Hematopoietic multipotent progenitor cell (in vitro differentiated cells): ENCODE data around the gene MRC2. TPM values are rescaled to one million over a fixed set of nuclear protein-coding genes. Genes with fewer than 3 reads are reported as not detected.
A peak's percentile ranks its signal among the peaks of the same experiment; 100 is the strongest.
"Not testable (repeated sequence)": the region's sequence is repeated elsewhere in the genome, so short reads cannot be mapped to it uniquely, and the experiment has no call there.

ENCODE experiments used
- DNase-seq, 3 donors: peaks; one replicate each; pipeline ENCODE4 v3.0.0-alpha.2; 2011 to 2015; ENCODE audit warnings: low read depth in 2 of 3, low spot score in 2 of 3
- total RNA-seq: library from RNA; depleted of rRNA; stranded (reverse); fragments of >200 nt; gene quantifications from one replicate; pipeline ENCODE4 v1.2.3, GENCODE V29; 2012

The MRC2 gene, protein sequence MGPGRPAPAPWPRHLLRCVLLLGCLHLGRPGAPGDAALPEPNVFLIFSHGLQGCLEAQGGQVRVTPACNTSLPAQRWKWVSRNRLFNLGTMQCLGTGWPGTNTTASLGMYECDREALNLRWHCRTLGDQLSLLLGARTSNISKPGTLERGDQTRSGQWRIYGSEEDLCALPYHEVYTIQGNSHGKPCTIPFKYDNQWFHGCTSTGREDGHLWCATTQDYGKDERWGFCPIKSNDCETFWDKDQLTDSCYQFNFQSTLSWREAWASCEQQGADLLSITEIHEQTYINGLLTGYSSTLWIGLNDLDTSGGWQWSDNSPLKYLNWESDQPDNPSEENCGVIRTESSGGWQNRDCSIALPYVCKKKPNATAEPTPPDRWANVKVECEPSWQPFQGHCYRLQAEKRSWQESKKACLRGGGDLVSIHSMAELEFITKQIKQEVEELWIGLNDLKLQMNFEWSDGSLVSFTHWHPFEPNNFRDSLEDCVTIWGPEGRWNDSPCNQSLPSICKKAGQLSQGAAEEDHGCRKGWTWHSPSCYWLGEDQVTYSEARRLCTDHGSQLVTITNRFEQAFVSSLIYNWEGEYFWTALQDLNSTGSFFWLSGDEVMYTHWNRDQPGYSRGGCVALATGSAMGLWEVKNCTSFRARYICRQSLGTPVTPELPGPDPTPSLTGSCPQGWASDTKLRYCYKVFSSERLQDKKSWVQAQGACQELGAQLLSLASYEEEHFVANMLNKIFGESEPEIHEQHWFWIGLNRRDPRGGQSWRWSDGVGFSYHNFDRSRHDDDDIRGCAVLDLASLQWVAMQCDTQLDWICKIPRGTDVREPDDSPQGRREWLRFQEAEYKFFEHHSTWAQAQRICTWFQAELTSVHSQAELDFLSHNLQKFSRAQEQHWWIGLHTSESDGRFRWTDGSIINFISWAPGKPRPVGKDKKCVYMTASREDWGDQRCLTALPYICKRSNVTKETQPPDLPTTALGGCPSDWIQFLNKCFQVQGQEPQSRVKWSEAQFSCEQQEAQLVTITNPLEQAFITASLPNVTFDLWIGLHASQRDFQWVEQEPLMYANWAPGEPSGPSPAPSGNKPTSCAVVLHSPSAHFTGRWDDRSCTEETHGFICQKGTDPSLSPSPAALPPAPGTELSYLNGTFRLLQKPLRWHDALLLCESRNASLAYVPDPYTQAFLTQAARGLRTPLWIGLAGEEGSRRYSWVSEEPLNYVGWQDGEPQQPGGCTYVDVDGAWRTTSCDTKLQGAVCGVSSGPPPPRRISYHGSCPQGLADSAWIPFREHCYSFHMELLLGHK (N-terminal part only)
- 25.3 TPM for total RNA-seq

DNA sequence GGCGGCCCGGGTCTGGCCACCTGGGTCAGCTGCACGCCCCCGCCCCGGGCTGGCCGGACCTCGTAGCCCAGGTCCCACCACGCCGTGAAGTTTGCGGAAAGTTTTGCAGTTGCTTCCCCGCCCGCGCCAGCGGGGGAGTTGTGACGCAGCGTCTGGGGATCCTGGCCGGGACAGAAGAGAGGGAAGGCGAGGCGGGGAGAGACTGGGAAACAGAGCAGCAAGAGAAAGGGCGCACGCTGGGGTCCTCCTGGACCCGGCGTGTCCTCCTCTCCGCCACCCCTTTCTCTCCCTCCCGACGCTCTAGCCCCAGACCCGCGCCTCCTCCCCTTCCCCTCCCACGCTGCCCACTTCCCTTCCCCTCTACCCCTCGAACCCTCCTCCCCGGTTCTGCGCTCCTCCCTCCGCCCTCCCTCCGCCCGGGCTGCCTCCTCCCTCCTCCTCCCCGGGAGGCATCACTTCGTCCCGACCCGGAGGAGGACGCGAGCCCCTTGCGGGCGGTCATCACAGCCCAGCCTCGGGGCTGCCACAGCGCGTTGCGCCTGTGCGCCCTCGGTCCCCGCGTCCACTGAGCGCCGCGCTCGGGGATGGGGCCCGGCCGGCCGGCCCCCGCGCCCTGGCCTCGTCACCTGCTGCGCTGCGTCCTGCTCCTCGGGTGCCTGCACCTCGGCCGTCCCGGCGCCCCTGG, at the start of gene MRC2:
Gene MRC2, plus strand, starts transcription at position 452 of the 685 bp plus-strand sequence. Its CDS starts 133 bp downstream, at position 585.
- peak in 2 of 3 donors; percentile 57 to 59 for DNase-seq

DNA sequence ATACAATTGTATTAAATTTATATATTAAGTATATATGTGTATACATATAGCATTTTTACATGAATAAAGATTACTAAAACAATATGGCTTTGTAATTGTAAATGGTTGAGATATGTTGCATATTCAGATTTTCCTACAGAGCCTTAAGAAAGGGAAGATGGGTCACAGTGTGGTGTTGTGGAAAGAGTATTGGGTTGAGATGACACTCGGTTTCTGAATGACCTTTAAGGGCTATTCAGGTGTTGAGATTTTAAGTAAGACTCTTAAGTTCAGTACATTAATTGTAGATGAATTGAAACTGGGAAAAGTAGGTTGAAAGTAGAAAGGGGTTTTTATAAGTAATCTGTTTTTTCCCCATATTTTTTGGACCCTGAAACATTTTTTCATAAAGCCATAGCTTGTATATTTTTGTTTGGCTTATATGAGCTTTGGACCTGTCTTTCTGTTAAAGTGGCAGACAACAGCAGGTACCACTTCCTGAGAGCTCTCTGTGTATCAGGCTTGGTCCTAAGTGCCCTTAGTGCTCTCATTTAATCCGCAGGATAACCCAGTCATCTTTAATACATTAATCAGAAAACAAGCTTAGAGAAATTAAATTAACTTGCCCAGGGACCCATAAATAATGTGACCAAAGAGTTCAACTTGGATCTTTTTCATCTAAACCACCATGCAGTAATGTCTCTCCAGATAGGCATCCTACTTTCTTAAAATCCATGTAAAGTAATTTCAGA, 48.5 kb upstream of the MRC2 start:
- DNase-seq = no peak

DNA sequence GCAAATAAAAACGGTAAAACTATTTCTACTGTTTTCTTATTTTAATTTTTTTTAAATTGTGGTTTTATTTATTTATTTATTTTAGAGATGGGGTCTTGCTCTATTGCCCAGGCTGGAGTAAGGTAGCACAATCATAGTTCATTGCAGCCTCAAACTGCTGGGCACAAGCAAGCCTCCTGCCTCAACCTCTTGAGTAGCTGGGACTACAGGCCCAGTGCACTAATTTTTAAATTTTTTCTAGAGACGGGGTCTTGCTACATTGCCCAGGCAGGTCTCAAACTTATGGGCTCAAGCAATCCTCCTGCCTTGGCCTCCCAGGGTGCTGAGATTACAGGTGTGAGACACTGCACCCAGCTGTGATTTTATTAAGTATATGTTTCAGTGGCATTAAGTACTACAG, 46.5 kb upstream of the MRC2 start:
- DNase-seq = no peak

DNA sequence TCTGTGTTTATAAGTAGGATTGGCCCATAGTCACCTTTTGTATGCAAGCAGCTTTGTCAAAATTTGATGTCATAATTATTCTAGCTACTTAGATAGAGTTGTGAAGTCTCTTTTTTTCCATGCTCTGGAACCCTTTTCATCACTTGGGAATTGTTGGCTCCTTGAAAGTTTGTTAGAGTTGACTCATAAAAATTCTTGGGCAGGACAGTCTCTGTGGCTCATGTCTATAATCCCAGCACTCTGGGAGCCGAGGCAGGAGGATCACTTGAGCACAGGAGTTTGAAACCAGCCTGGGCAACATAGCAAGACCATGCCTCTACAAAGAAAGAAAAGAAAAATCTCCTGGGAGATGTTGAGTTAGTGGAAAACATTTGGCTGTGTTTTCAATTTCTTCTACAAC, 45.7 kb upstream of the MRC2 start:
- no peak for DNase-seq

DNA sequence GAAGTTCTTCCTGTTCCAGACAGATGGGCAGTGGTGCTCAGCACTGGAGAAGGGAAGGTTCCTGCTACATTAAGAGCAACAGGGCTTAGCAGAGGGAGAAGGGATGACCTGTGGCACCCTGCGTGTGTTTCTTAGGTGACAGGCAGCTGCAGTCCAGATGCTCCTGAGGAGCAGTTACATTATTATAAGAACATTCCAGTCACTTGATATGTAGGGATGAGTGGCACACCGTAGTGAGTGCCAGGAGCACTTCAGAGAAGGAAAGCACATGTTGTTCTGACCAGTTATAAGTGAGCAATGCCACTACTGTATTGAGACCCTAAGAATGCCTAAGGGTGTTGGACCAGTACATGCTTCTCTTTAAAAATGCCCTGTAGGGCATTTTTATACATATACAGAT, 39.9 kb upstream of the MRC2 start:
- no peak for DNase-seq

DNA sequence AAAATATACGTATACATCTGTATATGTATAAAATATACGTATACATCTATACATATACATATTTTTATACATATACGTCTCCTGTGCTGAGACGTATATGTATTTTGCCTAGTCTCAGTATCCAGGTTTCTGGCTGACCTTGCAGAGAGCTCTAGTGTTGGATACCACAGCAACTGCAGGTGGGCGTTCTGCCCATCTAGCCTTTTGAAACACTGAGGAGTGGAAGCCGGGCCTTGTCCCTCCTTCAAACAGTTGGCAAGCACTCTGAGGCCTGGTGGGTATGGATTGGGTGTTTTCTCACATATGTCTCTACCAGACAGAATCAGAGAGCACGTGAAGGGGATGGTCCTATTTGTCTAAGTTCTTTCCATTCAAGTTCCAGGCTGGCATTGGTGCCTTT, 39.4 kb upstream of the MRC2 start:
- no peak for DNase-seq

DNA sequence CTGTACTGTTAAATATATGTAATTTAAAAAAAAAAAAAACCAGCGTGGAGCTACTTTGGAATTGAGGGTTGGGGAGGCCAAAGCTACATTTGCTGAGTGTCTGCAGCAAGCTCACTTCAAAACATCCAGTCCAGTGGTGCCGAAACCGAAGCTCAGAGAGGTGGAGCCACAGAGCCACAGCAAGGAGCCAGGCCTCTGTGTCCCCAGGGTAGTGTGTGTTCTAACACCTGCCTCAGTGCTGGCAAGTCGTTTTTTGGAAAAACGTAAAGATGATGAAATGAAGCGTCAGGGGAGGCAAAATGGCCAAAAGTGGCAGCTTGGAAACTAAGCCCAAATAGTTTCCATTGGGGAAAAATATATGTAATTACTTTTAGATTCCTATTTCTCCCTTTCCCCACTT, 36.1 kb upstream of the MRC2 start:
- no peak for DNase-seq

DNA sequence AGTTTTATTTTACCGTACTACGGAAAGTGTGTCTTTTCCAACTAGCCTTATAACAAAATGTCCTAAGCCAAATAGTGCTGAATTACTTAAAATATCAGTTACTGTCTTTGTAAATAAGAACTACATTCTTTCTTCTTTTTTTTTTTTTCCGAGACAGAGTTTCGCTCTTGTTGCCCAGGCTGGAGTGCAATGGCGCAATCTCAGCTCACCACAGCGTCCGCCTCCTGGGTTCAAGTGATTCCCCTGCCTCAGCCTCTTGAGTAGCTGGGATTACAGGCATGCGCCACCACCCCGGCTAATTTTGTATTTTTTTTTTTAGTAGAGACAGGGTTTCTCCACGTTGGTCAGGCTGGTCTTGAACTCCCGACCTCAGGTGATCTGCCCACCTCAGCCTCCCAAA, 35.6 kb upstream of the MRC2 start:
- not testable (repeated sequence) for DNase-seq

DNA sequence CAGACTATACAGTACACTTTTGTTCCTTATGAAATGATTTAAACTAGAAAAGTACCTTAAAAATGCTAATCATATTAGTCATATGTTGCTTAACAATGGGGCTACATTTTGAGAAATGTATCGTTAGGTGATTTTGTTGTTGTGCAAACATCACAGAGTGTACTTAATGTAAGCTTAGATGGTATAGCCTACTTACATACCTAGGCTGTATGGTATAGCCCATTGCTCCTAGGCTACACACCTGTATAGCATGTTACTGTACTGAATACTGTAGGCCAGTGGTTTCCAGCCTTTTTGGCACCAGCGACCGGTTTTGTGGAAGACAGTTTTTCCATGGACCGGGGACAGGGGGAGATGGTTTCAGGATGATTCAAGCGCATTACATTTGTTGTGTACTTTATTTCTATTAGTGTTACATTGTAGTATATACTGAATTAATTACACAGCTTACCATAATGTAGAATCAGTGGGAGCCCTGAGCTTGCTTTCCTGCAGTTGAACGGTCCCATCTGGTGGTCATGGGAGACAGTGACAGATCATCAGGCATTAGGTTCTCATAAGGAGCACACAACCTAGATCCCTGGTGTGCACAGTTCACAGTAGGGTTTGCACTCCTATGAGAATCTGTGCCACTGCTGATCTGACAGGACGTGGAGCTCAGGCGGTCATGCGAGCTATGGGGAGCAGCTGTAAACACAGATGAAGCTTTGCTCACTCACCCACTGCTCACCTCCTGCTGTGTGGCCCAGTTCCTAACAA, 35.0 kb upstream of the MRC2 start:
- DNase-seq = no peak

DNA sequence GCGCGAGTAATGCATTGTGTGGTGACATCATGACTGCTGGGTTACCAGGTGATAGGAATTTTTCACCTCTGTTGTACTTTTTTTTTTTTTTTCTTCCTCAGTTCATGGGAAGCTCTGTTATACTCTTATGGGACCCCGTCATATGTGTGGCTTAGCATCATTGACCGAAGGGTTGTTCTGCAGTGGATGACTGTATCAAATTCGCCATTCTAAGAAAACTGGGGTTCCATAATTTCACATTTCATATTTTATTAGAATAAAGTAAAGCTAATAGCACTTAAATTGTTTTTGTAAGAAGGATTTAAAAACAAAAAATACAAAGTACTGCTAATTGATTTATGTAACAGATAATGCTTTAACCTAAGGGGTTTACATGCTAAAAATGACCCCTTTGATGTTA, 32.0 kb upstream of the MRC2 start:
- peak in 1 of 3 donors; percentile 21 for DNase-seq

DNA sequence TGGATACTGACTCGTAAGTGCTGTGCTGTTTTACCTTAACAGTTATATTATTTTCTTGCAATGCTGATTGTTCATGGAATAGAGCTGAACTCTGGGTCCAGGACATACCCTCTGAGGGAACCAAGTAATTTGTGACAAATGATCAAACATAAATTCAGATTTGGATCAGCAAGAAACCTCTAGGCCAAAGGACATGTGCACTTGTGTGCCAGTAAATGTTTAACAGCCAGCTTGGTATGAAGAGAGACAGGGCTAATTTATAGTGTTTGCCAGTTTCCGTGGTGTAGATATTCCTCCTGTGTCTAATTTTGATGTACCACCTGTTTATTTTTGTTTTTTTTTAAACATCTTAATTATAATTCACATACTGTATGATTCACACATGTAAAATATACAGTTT, 30.8 kb upstream of the MRC2 start:
- no peak for DNase-seq

DNA sequence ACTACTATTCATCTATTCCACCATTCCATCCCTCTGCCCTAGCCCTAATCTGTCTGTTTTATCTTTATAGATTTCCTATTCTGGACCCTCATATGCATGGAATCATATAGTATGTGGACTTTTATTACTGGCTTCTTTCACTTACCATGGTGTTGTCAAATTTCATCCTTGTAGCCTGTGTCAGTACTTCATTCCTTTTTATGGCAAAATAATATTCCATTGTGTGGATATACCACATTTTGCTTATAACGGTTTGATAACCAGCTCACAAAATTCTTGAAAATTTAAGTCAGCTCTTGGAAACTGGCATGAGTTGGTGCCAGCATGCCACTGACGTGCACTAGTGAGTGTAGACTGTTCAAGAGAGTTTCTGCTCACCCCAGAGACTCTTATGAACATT, 30.3 kb upstream of the MRC2 start:
- no peak for DNase-seq

DNA sequence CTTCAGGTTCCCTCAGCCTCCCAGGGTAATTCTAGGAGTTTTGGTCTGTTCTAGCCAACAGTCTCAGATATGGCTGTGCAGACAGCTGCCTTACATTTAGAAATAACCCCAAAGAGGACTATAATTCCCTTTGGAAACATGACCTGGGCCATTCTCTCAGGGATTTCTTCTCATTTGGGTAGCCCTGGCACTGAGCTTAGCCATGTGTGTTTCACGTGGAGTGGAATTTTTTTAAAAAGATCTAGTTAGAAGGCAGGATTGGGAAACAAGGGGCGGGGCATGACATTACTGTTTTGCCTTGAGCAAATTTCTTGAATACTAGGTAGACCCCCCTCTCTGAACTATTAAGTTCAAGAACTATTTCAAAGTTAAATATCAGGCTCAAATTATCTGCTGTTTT, 29.6 kb upstream of the MRC2 start:
- no peak for DNase-seq

DNA sequence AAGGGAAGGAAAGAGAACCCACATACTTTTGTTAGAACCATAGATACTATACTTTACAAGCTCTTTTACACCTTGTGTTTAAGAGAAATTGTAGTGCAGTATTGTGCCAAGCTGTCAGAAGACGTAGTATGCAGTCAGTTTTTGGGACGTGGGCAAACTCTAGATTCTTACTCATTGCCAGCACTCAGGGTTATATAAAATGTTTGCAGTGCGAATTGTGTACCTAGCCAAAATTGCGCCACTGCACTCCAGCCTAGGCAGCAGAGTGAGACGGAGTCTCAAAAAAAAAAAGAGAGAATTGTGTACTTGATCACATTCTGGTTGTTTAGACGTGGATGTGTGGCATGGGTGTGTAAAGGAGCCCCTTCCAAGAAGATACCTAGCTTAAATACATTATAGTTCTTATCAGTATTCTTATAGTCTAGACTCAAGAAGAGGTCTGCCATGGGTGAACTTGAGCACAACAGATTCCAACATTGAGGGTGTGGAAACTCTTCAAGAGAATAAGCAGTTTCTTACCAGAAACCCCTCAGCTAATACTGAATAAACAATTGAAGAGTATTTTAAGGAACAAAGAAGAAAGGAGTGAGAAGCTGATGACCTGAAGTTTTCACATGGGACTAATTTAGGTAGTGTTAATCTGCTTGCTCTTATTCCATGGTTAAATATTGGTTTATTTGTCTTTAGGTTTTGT, 27.4 kb upstream of the MRC2 start:
- DNase-seq = no peak

DNA sequence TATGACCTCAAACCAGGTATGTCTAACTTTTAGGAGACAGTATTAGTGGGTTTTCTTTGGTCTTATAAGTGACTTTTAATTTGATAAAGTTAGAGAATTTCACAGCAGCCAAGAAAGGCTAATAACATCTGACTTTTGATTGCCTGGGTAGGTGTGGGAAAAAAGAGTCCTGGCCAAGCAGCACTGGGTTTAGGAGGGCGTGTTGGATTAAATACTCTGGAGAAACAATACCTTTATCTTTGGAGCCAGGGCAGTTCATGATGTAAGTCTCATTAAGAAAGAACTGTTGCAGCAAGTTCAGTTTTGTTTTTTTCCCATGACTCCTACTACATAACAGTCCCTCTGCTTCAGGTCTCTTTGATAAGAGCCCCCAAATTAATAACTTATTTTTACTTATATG, 26.7 kb upstream of the MRC2 start:
- no peak for DNase-seq

DNA sequence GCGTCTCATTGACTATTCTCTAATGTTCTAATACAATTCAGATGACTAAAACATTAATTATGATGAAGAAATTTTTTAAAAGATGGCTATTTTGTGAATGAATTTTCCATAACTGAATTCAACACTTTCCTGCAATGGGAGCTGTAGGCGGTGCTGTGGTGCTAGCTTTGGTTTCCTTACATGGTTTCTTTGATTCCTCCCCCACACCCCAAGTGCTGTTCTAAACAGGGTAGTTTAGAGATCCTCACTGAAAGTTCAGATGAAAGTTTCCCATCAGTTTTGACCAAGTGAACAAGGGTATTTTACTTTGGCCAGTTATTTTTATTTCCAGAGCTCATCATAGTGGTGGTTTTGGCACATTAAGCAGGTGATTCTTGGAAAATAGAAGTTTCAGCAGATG, 26.0 kb upstream of the MRC2 start:
- no peak for DNase-seq

DNA sequence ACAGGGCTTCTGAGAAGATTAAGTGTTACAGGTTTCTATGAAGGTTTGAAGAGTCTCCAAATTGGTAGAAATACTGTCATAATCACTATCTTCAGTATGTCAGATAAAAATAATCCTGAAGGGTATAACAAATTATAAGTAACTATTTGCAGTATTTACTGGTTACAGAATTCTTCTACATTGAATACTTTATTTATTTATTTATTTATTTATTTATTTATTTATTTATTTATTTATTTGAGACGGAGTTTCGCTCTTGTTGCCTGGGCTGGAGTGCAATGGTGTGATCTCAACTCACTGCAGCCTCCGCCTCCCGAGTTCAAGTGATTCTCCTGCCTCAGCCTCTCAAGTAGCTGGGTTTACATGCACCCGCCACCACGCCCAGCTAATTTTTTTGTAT, 23.7 kb upstream of the MRC2 start:
- not testable (repeated sequence) for DNase-seq

DNA sequence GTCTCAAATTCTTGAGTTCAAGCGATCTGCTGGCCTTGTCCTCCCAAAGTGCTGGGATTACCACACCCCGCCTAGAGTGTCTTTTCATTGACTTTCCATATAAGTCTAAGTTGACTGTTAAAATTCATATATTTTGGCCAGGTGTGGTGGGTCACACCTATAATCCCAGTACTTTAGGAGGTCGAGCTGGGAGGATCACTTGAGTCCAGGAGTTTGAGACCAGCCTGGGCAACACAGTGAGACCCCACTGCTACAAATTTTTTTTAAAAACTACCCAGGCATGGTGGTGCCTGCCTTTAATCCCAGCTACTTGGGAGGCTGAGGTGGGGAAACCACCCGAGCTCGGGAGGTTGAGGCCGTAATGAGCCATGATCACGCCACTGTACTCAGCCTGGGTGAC, 21.9 kb upstream of the MRC2 start:
- DNase-seq = no peak
